ENCODE results near the gene UPK1A. TPM values are rescaled to one million over a fixed set of nuclear protein-coding genes. Genes with fewer than 3 reads are reported as not detected.

Gene UPK1A
- total RNA-seq = not detected
- long read RNA-seq = 0 reads

GRCh38 chr19:35666251-35666913 is at the start of gene UPK1A:
Gene UPK1A, plus strand, starts transcription at chr19:35666517. Its CDS starts 296 bp downstream, at chr19:35666813.
- intact Hi-C loops (cut with DNase I) = no loop called here
- ATAC-seq (no peak), DNase-seq (no peak)

DNA sequence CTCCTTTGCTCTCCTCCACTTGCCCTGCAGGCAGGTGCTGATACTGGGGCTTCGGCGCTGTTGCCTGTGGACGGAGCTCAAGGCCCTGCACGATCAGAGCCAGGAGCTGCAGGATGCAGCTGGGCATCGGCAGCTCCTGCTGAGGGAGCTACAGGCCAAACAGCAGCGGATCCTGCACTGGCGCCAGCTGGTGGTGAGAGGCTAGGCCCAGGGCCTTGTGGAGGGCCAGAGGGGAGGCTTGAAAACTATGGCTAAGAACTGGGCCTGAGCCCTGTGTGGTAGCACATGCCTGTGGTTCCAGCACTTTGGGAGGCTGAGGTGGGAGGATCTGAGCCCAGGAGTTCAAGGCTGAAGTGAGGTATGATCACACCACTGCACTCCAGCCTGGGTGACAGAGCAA is 47.5 kb upstream of the UPK1A start:
- DNase-seq (no peak), ATAC-seq (no peak)
- intact Hi-C loops (cut with DNase I) = no loop called here

DNA sequence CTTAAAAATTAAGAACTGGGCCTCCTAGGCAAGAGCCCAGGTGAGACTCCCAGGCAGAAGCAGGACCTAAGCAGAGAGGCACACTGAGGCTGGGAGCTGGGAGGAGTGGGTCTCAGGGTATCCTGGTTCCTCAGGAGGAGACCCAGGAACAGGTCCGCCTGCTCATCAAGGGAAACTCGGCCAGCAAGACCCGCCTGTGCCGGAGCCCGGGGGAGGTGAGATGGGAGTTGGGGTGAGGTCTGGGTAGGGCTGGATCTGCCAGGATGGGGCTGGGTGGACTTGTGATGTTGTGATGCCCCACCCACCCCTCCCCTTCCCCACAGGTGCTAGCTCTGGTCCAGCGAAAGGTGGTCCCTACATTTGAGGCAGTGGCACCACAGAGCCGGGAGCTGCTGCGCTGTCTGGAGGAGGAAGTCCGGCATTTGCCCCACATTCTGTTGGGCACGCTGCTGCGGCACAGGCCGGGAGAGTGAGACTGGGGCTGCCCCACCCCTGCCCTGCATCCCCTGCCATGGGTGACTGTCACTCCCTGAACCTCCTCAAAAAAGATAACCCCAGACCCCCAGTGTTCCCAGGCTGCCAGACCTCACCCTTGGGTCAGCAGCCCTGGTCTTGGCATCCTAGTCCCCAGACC is 46.9 kb upstream of the UPK1A start:
- ATAC-seq = no peak

GRCh38 chr19:35620001-35620400 is 46.3 kb upstream of the UPK1A start:
- no peak for DNase-seq
- ATAC-seq = no peak
- intact Hi-C loops (cut with DNase I) = no loop called here

More for the DNA sequence above, 46.9 kb upstream of the UPK1A start:
- intact Hi-C loops (cut with DNase I) = no loop called here
- DNase-seq = no peak

DNA sequence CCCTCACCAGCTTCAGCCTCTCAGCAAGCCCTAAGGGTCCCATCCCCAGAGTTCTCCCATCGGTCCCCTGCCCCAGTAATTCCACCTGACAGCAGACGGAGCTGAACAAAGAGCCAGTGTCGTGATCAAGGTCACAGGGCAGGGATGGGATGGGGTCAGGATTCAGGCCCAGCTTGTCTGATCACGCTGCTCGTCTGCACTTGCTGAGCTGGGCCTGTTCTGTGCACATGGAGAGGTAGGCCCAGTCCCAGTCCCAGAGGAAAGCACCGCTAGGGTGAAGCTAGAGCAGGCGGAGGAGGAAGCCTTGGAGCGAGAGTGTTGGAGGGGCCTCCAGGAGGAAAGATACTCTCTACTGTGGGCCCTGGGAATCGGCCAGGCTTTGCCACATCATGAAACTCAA is 44.6 kb upstream of the UPK1A start:
- DNase-seq = no peak
- ATAC-seq = no peak
- intact Hi-C loops (cut with DNase I) = no loop called here

GRCh38 chr19:35622750-35623149 is 43.6 kb upstream of the UPK1A start:
- no peak for DNase-seq
- intact Hi-C loops (cut with DNase I) = no loop called here
- ATAC-seq = no peak

DNA sequence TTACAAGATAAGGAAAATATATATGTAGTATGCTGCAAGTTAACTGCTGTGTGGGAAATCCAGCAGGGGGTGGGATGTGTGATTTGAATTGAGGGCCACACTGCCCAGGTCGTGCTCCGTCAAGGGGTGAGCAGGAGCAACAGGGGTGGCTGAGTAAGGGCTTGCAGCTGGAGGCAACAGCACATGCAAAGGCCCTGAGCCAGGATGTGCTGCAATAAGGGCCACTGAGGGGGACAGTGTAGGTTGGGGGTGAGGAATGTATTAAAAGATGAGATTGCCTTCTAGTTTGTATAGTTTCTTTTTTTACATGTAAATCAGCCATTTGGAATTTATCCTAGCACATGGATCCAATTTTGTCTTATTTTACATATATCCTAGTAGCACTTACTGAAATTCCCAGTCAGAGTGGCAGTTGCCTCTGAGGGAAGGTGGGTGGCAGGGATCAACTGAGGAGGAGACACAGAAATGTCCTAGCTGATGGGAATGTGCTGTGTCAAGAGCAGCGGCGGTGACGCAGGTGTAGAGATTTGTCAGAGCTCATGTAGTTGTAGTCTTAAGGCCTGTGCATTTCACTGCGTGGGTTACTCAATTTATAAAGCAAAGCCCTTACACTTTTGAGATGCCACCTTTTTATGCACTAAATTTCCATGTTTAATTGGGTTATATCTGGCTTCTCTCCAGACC is 42.8 kb upstream of the UPK1A start:
- ATAC-seq (no peak), DNase-seq (no peak)
- intact Hi-C loops (cut with DNase I) = no loop called here

- intact Hi-C loops (cut with DNase I) = no loop called here
- ATAC-seq = no peak
- DNase-seq = no peak
Measured at GRCh38 chr19:35628264-35628564, 38.1 kb upstream of the UPK1A start.

GRCh38 chr19:35628565-35629331 is 37.6 kb upstream of the UPK1A start, which contains the start of gene RBM42:
Gene RBM42, plus strand, starts transcription at chr19:35629036. Its CDS starts 118 bp downstream, at chr19:35629154.
- intact Hi-C loops (cut with DNase I) = no loop called here
- DNase-seq (peak; percentile 97), ATAC-seq (peak; percentile 100)

DNA sequence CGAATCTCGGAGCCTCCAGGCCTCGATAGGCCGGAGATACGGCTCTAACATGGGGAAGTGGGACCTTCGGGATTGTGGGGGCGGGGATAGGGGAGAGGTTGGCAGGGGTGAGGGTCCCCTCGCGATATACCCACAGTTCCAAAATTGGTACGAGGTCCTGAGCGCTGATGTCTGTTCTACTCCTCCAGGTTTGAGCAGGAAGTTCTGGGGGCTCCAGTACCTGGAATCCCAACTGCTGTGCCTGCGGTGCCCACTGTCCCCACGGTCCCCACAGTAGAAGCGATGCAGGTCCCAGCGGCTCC is 37.0 kb upstream of the UPK1A start:
- intact Hi-C loops (cut with DNase I) = no loop called here
- ATAC-seq = no peak

DNA sequence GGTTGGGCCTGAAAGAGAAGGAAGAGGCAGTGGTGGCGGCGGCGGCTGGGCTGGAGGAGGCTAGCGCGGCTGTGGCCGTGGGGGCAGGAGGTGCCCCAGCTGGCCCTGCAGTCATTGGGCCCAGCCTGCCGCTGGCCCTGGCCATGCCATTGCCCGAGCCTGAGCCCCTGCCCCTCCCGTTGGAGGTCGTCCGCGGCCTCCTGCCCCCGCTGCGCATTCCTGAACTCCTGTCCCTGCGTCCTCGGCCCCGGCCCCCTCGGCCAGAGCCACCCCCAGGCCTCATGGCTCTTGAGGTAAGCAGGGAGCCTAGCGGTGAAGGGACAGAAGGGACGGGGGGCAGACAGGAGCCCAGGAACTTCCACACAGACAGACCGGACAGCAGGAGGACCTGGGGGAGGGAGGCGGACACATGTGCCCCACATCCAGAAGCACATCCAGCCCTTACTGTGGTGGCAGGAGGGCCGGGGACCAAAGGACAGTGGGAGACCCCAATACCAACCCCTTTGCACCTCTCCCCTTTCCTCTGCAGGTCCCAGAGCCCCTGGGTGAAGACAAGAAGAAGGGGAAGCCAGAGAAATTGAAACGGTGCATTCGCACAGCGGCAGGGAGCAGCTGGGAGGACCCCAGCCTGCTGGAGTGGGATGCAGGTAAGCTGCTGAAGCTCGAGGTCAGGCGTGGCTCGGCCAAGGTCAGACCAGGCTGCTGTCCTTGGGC is 32.4 kb upstream of the UPK1A start:
- no peak for DNase-seq
- intact Hi-C loops (cut with DNase I) = no loop called here
- no peak for ATAC-seq

More for the DNA sequence above, 37.0 kb upstream of the UPK1A start:
- no peak for DNase-seq

- intact Hi-C loops (cut with DNase I) = no loop called here
- no peak for ATAC-seq
- no peak for DNase-seq
Measured at GRCh38 chr19:35636651-35637050, 29.7 kb upstream of the UPK1A start.

- ATAC-seq (no peak), DNase-seq (no peak)
- intact Hi-C loops (cut with DNase I) = no loop called here
Measured at GRCh38 chr19:35637165-35637564, 29.2 kb upstream of the UPK1A start.

GRCh38 chr19:35639321-35639639 is 27.0 kb upstream of the UPK1A start:
- DNase-seq (no peak), ATAC-seq (no peak)
- intact Hi-C loops (cut with DNase I) = no loop called here

GRCh38 chr19:35639863-35640262 is 26.5 kb upstream of the UPK1A start:
- DNase-seq (no peak), ATAC-seq (no peak)
- intact Hi-C loops (cut with DNase I) = no loop called here

DNA sequence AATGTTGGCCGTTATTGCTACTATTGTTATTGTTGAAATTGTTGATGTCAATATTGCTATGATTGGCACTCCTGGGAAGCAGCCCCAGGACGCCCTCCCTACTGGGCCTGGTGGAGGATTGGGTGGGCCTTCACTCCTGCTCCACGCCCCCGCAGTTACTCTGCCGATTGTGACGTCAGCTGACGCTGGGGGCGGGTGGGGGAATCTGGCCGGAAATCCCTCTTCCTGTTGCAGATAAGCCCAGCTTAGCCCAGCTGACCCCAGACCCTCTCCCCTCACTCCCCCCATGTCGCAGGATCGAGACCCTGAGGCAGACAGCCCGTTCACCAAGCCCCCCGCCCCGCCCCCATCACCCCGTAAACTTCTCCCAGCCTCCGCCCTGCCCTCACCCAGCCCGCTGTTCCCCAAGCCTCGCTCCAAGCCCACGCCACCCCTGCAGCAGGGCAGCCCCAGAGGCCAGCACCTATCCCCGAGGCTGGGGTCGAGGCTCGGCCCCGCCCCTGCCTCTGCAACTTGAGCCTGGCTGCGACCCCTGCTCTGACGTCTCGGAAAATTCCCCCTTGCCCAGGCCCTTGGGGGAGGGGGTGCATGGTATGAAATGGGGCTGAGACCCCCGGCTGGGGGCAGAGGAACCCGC is 24.7 kb upstream of the UPK1A start, which contains the start of gene ETV2:
Gene ETV2 (plus strand): TSS at position 231 of the 637 bp plus-strand sequence. CDS start 716 bp downstream, outside the sequence.
- DNase-seq (peak; percentile 67), ATAC-seq (no peak)
- intact Hi-C loops (cut with DNase I) = no loop called here

DNA sequence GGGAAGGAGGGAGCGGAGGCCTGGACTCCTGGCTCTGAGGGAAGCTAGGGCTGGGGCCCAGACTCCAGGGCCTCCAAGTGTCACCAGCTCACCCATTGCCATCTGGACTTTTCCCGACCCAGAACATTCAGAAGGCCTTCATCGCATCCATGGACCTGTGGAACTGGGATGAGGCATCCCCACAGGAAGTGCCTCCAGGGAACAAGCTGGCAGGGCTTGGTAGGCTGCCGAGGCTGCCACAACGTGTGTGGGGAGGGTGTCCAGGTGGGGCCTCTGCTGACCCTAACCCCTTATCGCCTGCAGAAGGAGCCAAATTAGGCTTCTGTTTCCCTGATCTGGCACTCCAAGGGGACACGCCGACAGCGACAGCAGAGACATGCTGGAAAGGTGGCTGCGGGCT is 24.0 kb upstream of the UPK1A start:
- intact Hi-C loops (cut with DNase I) = no loop called here
- DNase-seq = no peak
- ATAC-seq = no peak

DNA sequence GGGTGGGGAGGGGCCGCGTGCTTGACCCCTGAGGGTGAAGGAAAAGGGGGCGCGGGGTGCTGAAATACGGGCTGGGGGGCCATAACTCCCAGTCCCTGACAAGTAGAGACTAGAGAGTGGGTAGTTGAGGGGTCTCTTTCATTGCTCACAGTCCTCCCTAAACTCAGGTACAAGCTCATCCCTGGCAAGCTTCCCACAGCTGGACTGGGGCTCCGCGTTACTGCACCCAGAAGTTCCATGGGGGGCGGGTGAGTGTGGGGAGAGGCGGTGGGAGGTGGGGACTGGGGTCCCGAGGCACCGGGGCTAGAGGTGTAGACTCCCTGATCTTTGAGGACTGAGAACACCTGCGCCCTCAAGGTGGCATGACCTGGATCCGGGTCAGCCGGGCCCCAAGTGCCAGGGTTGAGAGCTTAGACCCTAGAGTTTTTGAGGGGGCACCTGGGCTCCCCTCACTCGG is 23.5 kb upstream of the UPK1A start:
- DNase-seq (no peak), ATAC-seq (no peak)
- intact Hi-C loops (cut with DNase I) = no loop called here

All from left cardiac atrium (tissue), 4 donors.